HT1080 (cell line): ENCODE results near the gene COMP. TPM values are rescaled to one million over a fixed set of nuclear protein-coding genes. Genes with fewer than 3 reads are reported as not detected.

Source experiments
- DNase-seq: peaks from one replicate; pipeline ENCODE4 v3.0.0-alpha.2; 2015; ENCODE audit warnings: low read depth
- total RNA-seq: library from RNA; depleted of rRNA; stranded (reverse); fragments of >200 nt; shearing (Covaris generic); gene quantifications from 2 replicates; pipeline ENCODE4 v1.2.3, GENCODE V29; 2014

The COMP gene
- total RNA-seq, 1 experiment from 2014 or later, result not detected

DNA sequence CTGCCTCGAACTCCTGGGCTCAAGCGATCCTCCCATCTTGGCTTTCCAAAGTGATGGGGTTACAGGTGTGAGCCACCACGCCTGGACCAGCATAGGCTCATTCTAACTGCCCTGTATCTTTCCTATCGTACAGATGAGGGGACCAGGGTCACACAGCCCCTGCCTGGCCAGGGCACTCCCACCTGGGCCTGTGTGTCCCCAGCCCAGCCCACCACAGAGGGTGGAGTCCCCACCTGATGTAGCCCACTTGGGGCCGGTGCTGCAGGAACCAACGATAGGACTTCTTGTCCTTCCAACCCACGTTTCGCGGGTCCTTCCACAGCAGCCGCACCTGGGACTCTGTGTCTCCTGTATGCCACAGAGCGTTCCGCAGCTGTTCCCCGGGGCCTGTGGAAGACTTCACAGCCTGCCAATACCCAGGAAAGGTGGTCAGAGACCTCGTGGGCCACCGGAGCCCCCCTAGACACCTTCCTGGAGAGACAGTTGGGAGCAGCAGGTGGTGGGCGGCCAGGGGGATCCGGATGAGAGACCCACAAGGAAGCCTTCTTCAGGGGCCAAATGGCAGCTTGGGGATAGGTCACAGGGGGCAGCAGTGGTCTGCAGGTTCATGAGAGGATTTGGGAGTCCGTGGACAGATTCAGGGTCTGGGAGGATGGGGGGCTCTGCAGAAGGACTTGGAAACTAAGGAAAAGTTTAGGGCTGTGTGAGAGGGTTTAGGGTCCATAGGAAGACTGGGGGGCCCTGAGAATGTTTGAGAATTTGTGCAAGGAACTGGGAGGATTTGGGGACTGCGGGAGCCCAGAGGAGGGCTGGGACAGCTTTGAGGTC is 6.9 kb downstream of the COMP start:
- no peak for DNase-seq

DNA sequence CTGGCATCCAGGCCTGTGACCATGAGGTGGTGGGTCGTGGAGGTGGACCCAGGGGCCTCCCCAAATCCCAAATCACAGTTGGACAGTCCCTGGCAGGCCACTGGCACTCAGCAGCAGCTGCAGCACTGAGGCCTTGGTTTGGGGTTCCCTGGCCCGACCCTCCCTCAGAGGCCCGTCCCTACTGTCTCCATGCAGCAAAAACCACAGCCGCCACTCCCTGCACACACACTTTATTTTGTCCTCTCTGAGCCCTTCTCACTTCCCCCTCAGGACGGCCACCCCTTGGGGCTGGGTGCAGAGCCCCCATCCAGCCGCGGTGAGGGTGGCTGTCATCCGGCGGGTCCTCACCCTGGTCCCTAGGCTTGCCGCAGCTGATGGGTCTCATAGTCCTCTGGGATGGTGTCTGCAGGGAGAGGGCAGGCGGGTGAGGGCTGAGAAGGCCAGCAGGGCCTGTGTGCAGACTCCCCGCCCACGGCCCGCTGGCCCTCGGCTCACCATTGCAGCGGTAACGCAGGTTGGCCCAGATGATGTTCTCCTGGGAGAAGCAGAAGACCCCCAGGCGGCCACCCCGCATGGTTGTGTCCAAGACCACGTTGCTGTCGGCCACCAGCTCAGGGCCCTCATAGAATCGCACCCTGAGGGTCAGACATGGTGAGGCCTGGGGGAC is 8.4 kb downstream of the COMP start:
- no peak for DNase-seq

DNA sequence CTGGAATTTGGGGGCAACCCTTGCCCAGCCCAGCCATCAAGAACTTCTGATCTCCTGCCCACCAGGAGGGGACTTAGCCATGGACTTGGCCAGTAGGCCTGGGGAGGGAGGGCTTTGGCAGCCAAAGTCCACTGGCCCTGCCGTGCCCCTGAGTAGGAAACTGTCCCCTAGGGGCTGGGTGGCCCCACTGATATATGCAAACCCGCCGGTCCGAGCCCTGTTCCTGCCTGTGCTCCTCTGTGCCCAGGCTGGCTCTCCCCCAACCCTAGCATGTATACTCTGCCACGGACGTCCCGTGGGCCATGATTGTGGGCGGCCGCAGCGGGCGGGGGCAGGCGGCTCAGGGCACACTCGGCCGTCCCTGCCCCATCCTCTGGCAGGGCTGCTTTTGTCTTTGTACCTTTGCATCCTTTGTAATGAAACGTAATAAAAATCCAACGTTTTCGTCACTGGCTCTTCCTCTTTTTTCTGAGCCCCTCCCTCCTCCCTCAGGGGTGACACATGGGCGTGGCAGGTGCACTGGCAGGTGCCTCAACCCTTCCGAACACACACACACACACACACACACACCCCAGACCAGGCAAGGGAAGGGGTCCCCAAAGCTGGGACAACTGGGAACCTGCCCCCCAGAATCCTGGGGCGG is 9.1 kb downstream of the COMP start:
- no peak for DNase-seq

DNA sequence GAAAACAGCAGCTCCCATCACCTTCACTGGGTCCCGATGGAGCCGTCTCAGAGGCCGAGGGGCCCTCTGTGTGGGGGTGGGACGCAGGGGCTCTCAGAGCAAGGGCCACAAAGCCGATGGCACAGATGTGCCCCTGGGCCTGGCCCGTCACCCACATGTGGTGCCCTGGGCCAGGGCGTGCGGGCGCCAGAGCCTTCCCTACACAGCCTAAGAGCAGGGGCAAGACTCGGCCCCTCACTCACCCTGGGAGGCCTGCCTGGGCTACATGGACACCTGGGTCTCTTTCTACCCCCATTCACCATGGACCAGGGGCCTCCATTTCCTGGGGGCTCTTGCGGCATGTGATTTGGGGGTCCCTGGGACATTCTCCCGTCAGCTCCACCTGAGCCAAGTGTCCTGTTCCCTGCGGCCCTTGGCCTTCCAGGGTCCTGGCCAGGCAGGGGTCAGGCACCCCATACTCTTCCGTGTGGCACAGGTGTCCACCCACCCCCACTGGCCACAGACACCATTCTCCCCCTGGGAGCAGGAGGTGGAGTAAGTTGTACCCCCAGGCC is 10.0 kb downstream of the COMP start:
- DNase-seq, result no peak

DNA sequence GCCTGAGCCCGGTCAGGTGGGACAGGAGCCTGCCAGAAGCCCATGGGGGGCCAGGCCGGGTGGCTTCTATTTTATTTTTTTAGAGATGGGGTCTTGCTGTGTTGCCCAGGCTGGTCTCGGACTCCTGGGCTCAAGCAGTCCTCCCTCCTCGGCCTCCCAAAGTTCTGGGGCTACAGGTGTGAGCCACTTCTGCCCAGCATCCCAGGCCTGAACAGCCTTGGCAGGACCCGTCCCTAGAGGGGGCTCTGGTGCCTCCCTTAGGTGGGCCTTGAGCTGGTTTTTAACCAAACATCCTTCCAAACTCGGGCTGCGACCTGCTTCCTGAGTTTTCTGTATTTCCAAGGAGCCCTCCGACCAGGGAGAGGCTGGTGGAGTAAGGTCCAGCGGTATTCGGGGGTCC is 10.5 kb downstream of the COMP start:
- no peak for DNase-seq

DNA sequence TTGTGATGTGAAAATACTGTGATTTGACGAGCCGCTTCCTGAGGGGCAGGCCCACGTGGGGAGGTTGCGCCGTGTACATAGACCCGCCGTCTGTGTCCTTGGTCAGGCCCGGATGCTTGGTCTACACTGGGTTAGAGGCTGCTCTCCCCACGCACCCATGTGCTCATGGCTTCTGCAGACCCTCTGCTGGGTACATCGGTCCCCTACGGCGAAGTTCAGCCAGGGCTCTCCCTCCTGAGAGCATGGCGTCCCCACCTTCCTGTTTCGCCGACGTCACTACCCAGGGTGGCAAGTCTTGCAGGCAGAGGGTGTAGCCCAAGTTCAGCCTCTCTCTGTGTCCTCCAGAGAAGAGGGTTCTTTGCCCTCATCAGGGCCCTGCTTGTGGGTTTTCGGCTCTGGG is 11.0 kb downstream of the COMP start:
- no peak for DNase-seq

DNA sequence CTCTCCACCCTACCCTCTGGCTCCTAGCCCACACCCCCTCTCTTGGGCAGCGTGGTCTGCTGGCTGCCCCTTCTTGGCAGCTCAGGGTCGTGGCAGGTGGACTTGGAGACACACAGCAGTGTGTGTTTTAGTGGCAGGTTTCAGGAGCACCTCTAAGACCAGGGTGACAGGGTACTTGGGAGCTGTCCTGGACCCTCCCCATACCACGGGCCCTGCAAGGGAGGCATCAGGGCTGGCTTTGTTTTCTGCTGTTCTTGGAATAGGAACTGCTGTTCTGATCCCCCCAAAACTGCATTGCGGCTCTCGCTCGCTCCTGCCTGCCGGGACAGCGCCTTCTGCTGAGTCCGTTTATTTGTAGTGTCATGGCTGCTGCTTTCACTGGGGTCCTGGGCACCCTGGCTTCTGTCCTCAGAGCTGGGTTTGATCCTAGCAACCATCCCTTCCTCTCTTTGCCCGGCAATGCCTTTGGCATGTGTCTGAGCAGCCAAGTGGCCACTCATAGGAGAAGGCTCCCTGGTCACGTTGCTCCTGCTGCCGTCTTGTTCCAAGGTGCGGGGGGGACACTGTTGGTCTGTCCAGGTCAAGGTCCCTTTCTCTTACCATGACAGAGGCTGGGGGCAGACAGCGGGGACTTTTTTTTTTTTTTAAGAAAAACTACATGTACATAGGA is 12.1 kb downstream of the COMP start:
- DNase-seq, result no peak

DNA sequence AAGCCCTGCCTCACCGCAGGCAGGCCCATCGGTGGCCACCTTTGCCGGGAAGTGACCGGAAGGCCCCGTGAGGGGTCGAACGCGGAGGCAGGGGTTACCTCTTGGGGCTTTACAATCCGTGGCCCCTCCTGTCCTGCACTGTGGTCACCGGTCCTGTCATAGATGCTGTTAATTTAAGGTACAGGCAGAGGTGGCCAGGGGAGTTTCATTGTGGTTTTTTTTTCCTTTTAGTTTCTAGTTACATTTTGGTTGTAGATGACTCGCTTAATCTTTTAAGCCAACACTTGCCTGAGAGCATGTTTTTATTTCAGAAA is 13.1 kb downstream of the COMP start:
- no peak for DNase-seq

DNA sequence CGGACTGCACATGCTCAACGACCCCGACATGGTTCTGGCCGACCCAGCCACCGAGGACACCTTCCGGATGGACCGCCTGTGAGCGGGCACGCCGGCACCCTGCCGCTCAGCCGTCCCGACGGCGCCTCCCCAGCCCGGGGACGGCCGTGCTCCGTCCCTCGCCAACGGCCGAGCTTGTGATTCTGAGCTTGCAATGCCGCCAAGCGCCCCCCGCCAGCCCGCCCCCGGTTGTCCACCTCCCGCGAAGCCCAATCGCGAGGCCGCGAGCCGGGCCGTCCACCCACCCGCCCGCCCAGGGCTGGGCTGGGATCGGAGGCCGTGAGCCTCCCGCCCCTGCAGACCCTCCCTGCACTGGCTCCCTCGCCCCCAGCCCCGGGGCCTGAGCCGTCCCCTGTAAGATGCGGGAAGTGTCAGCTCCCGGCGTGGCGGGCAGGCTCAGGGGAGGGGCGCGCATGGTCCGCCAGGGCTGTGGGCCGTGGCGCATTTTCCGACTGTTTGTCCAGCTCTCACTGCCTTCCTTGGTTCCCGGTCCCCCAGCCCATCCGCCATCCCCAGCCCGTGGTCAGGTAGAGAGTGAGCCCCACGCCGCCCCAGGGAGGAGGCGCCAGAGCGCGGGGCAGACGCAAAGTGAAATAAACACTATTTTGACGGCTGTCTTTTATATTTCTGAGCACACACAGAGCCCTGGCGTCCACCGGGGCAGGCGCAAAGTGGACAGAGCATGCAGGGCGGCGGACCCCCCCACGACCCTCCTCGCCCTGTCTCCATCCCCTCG is 13.6 kb downstream of the COMP start:
- no peak for DNase-seq

DNA sequence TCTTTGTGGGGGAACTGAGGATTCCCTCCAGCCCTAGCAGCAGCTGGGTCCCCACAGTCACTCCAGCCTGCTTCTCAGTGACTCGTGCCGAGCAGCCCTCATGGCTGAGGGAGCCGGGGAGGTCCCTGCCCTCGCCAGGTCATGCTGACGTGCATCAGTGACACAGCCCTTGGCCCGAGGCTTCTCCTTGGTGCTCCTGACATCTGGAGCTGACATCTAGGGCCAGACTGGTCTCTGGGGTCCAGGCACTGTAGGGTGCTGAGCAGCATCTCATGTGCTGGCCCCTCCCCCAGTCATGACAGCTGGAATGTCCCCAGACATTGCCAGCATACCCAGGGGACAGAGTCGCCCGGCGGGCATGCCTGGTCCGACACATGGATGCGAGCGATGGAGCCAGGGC is 14.4 kb downstream of the COMP start:
- DNase-seq, result peak; percentile 34

DNA sequence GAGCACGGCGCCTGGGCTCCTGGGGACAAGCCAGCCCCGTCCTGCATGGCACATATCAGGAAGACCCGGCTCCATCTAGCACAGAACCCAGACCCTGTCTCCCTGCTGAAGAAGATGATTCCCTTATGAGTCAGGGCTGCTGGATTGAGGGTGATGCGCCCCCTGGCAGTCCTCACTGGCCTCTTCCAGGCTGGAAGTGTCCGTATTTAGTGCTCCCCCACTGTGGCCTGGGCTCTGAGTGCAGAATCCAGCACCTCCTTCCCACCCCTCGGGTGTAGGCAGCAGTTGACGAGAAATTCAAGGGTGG is 14.9 kb downstream of the COMP start:
- DNase-seq, result peak; percentile 67

DNA sequence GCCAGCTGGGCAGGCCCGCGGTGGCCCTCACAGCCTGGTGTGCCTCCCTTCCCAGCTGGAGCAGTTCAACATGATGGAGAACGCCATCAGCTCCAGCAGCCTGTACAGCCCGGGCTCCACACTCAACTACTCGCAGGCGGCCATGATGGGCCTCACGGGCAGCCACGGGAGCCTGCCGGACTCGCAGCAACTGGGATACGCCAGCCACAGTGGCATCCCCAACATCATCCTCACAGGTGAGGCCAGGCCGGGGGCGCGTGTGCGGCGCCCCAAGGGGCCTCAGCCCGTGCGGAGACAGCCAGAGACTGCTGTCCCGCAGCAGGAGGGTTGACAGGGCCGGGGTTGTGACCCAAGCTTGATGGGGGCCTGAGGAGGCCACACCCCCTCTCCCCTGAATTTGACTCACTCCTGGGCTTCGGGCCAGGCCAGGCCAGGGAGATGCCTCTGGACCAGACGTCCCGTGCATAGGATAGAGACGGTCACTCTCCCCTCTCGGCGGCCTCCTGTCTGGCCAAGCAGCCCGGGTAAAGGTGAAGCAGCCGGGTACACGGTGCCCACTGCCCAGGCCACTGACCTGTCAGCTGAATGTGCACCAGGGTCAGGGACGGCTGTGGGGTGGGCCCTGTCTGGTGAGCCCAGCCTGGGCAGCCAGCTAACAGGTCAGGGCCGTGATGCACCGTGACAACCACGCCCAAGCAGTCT is 15.4 kb downstream of the COMP start:
- DNase-seq, result peak; percentile 64

DNA sequence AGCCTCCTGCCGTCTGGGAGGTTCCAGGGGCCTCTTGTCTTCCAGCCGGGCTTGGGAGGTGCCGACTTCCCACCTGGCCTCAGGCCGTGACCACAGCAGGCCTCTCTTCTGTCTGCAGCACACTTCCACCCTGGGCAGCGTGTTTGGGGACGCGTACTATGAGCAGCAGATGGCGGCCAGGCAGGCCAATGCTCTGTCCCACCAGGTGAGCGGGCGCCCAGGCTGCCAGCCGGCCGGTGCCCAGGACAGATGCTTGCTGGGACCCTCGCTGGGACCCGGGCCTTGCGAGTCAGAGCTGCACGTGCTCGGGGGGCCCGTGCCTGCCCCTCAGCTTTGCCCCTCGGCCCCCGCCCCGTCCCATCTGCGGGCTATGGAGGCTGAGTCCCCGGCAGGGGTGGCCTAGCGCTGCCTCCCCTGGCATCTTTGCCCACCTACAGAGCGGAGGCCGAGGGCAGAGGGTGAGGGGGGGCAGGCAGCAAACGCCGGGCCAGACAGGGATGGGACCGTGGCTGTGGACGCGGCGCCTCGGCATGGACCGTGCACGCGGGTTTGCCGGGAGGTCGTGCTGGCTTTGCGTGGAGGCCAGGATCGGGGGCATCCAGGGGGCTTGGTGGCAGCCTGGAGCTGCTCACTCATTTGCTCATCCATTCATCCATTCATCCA is 16.2 kb downstream of the COMP start:
- no peak for DNase-seq

DNA sequence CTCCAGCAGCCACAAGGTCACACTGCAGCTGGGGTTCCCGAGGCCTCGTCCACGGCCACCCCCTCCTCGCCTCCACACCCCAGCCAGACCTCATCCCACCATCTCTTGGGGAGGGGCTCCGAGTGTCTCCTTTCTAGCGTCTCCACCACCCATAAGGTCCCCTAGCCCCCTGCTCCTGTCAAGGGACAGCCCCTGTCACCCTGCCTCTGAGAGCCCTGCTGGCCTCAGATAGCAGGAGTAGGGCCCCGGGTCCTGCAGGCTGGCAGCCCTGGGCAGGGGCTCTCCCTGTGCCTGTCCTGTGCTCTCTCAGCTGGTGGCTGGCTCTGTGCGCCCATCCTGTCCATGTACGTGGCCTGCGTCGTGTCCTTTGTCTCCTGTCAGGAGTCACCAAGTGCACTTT is 17.0 kb downstream of the COMP start:
- no peak for DNase-seq

DNA sequence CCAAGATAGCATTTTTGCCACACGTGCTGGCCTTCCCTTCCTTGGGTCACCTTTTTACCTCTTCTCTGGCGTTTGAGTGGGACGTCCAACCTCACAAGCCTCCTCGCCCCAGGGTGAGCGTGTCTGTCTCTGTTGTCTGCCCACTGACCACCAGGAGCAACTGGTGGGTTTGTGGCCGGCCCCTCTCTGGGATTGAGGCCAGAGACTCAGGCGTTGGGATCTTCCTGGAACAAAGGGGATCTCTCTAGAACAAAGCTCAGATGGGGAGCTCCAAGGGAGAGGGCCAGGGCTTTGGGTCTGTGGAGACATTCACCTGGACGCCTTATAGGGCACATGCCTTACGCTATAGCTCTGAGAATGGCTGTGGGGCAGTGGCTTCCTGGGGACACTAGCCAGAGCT is 17.4 kb downstream of the COMP start:
- DNase-seq, result no peak

DNA sequence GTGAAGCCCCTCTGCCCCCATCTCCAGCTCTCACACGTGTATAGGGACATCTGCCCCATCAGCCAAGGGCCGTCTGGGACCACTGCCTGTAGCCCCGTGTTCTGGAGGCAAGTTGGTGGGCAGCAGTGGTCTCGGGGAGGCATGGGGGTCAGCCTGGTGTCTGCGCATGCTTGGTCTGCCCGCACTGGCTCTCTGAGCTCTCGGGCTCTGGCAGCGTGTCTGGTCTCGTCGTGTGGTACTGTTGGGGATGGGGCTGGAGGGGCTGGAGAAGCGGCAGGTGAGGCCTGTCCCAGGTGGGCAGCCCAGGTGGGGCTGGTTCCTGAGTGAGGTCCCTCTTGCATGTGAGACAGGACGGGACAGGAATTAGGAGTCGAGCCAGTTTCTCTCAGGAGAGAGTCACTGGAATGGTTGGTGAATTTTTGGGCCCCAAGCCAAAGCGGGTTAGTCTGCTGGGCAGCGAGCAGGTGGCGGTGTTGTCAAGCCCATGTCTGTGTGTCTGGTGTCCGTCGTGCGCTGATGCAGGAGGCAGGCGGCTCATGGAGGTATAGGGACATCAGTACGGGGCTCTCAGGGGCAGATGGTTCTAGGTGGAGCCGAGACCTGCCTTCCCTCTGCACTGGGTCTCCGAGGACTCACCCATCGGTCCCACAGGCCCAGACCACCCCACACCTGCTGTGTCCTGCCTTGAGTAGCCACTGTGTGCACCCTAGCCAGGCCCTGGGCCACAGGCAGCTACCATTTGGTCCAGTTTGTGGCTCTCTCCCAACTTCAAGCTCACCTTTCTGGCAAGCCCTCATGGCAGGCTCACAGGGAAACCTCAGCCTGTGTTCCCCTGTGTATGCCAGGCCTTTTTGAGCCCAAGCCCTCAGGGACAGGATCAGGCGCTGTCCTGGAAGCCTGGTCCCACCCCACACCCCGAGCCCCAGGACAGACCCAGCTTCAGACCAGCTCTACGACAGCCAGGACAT is 18.2 kb downstream of the COMP start:
- no peak for DNase-seq

DNA sequence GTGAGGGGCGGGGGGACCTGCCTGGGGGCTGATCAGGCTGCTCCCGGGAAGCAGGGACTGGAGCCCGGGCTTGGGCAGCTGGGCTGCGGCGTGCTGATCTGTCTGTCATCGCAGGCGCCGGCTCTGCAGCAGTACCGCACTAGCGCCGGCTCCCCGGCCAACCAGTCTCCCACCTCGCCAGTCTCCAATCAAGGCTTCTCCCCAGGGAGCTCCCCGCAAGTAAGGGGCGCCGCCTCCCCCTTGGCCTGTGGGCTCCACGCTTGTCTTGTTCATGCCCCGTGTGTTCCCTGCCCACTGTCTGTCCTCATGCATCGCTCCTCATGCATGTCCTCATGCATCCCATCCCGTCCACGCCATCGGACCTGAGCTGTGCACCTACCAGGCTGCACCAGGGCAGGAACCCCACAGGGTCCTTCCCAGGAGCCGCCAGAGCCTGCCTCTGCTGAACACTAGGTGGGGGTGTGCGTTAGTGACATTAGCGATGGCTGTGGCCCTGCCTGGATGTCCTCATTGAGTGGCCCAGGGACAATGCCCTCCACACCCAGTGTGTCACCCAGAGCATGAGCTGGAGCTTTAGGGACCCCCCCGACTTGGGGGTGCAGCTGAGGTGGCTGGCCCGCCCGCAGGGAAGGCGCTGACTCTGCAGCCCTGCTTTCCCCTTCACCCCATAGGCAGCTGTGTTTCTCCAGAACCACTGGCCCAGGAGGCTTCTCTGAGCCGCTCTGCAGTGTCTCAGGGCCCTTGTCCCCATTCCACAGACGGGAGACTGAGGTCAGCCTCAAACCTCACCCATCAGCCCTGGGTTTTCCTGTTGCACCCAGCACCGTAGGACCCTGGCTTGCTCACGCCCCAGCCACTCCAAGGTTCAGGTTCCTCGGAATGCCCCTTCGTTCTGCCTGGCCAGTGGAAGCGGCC is 19.5 kb downstream of the COMP start:
- no peak for DNase-seq
